ENCODE results near the gene BRD3. TPM values are rescaled to one million over a fixed set of nuclear protein-coding genes. Genes with fewer than 3 reads are reported as not detected.

BRD3 gene
- polyA plus RNA-seq, 2 of the 4 experiments (the other 2 are of a cell fraction), result 9.0 to 15.3 TPM

- H3K27ac ChIP-seq, result no peak overlapping the region
- DNase-seq (ENCODE audit: low read depth in 1 of 2, low spot score in 1 of 2) (no peak), FAIRE-seq (no peak), ATAC-seq (no peak)
- no peak overlapping the region for H3K4me3 ChIP-seq
- WGBS (ENCODE audit: missing lambda C conversion rate), result 66% methylated on average over 9 of the region's 9 CpGs
- H3K9me3 ChIP-seq, result peaks cover 9% of the 10 kb centered on the region; the same call in 2 of the 3 replicates
- H3K4me2 ChIP-seq, result no peak overlapping the region
- TF ChIP-seq RCOR1 (IDR thresholded peaks at IDR 0.05; ENCODE audit: low read depth, low read length) (no peak), GATA3 (IDR thresholded peaks at IDR 0.05; ENCODE audit: borderline replicate concordance) (no peak), HOXB5 (CRISPR knock-in tag; IDR thresholded peaks at IDR 0.05) (no peak), CBX8 (IDR thresholded peaks at IDR 0.05) (no peak), CBX2 (IDR thresholded peaks at IDR 0.05; ENCODE audit: borderline replicate concordance, low read depth) (no peak), FOSL2 (IDR thresholded peaks at IDR 0.05) (no peak), FOSL2 (CRISPR knock-in tag; IDR thresholded peaks at IDR 0.05) (no peak), POLR2A (IDR thresholded peaks at IDR 0.05; ENCODE audit: low read length) (no peak), HOXB13 (CRISPR knock-in tag; IDR thresholded peaks at IDR 0.05; ENCODE audit: low read depth) (no peak), E2F6 (IDR thresholded peaks at IDR 0.05; ENCODE audit: borderline replicate concordance, low read depth) (no peak), POLR2AphosphoS2 (conservative IDR thresholded peaks at IDR 0.05; ENCODE audit: low read length) (no peak), SMC3 (IDR thresholded peaks at IDR 0.05) (no peak), HDAC2 (IDR thresholded peaks at IDR 0.05) (no peak), JUN (IDR thresholded peaks at IDR 0.05) (no peak), FOSB (CRISPR knock-in tag; IDR thresholded peaks at IDR 0.05) (no peak)
- TF ChIP-seq, protein P1, sequence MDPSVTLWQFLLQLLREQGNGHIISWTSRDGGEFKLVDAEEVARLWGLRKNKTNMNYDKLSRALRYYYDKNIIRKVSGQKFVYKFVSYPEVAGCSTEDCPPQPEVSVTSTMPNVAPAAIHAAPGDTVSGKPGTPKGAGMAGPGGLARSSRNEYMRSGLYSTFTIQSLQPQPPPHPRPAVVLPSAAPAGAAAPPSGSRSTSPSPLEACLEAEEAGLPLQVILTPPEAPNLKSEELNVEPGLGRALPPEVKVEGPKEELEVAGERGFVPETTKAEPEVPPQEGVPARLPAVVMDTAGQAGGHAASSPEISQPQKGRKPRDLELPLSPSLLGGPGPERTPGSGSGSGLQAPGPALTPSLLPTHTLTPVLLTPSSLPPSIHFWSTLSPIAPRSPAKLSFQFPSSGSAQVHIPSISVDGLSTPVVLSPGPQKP (IDR thresholded peaks at IDR 0.05; ENCODE audit: low read depth, low read length), result no peak
- no peaks in the 10 kb centered on the region for H3K4me1 ChIP-seq
- ChIA-PET CTCF (interaction anchor here (0.5 to 6.1 kb wide), 5 partner anchors 13 to 265 kb away, joined by 3 to 56 read pairs (median 4); no protein-coding TSS in a partner anchor), POLR2A (no interaction called here)
Measured at GRCh38 chr9:134007571-134007970, 60.3 kb downstream of the BRD3 start.

DNA sequence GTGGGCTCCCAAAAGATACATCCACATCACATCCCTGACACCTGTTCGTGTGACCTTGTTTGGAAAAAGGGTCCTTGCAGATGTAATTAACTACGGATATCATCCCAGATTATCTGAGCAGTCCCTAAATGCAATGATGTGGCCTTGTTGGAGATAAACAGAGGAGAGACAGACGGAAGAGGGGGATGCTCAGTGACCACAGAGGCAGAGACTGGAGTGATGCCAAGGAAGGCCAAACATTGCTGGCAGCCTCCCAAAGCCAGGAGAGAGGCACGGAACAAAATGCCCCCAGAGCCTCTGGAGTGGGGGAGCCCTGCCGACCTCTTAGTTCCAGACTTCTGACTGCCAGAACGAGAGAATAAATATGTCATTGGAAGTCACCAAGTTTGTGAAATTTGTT, 60.7 kb downstream of the BRD3 start:
- CTCF ChIA-PET, result interaction anchor here (0.5 to 6.1 kb wide), 5 partner anchors 13 to 265 kb away, joined by 3 to 56 read pairs (median 4); no protein-coding TSS in a partner anchor
- POLR2A ChIA-PET, result no interaction called here
- H3K4me3 ChIP-seq, result no peak overlapping the region
- DNase-seq (ENCODE audit: low read depth in 1 of 2, low spot score in 1 of 2), result no peak
- H3K4me1 ChIP-seq, result no peaks in the 10 kb centered on the region
- TF ChIP-seq TFCP2L1 (CRISPR knock-in tag; IDR thresholded peaks at IDR 0.05) (no peak), MAFK (IDR thresholded peaks at IDR 0.05; ENCODE audit: partially characterized antibody) (no peak), FOSB (CRISPR knock-in tag; IDR thresholded peaks at IDR 0.05) (no peak), TP53 (CRISPR knock-in tag; IDR thresholded peaks at IDR 0.05) (no peak), EHMT2 (IDR thresholded peaks at IDR 0.05; ENCODE audit: low read depth) (no peak), HEYL (CRISPR knock-in tag; IDR thresholded peaks at IDR 0.05) (no peak), KDM1A (IDR thresholded peaks at IDR 0.05; ENCODE audit: low read depth) (no peak), ZFP36 (IDR thresholded peaks at IDR 0.05; ENCODE audit: borderline replicate concordance, partially characterized antibody) (no peak)
- TF ChIP-seq, protein P1 (IDR thresholded peaks at IDR 0.05; ENCODE audit: low read depth, low read length), result no peak
- no peak for FAIRE-seq
- WGBS (ENCODE audit: missing lambda C conversion rate), result 43% methylated on average over 6 of the region's 6 CpGs
- ATAC-seq, result no peak
- no peak overlapping the region for H3K4me2 ChIP-seq
- H3K27ac ChIP-seq, result no peak overlapping the region
- peaks cover 9% of the 10 kb centered on the region; the same call in 2 of the 3 replicates for H3K9me3 ChIP-seq

DNA sequence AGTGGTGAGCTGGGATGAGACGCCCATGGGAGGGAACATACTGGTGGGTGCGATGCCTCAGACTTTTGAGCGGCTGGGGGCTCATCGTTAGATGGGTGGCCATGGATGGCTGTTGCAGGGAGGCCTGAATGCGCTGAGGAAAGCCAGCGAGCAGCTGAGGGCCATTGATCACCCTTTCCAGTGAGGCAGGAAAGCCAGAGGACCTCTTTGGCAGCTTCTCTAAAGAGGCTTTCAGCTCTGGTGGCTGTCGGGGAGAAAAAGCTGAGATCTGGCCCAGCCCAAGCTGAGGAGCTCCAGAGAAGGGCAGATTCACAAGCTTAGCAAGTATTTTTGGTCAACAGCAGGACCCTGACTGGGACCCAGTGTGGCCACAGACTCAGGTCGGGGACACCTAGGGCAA, 62.4 kb downstream of the BRD3 start:
- Histone ChIP-seq H3K4me3 (no peak overlapping the region), H3K4me1 (no peaks in the 10 kb centered on the region), H3K9me3 (no peaks in the 10 kb centered on the region), H3K27ac (no peak overlapping the region), H3K4me2 (no peak overlapping the region)
- FAIRE-seq (no peak), ATAC-seq (0 out of 6 replicates have a peak, but pooled peaks of 1 of the 2 experiments have one; percentile 21), DNase-seq (ENCODE audit: low read depth in 1 of 2, low spot score in 1 of 2) (no peak)
- ChIA-PET POLR2A (no interaction called here), CTCF (interaction anchor here (0.6 to 6.1 kb wide), 6 partner anchors 11 to 263 kb away, joined by 3 to 56 read pairs (median 4); no protein-coding TSS in a partner anchor)
- no peak for TF ChIP-seq RARB (CRISPR knock-in tag; IDR thresholded peaks at IDR 0.05)
- TF ChIP-seq FOSB (CRISPR knock-in tag; IDR thresholded peaks at IDR 0.05), result no peak
- no peak for TF ChIP-seq PHF8 (IDR thresholded peaks at IDR 0.05; ENCODE audit: borderline replicate concordance, low read depth)
- no peak for TF ChIP-seq ZSCAN20 (CRISPR knock-in tag; IDR thresholded peaks at IDR 0.05)
- WGBS (ENCODE audit: missing lambda C conversion rate), result 69% methylated on average over 6 of the region's 8 CpGs

All from A549 (cell line).